Endothelial cell of umbilical vein (primary cell): ENCODE measurements around the gene AKAP12. TPM values are rescaled to one million over a fixed set of nuclear protein-coding genes. Genes with fewer than 3 reads are reported as not detected.

ENCODE experiments used
- BruUV-seq: library from RNA; stranded (reverse); fragments of 400-500 nt; replicated peaks from 2 replicates; lab custom pipeline; 2021; lab: Mats Ljungman, UMichigan
- CTCF ChIA-PET: fragments of 300-600, 350-600 bp; sonication (Branson Sonifier 250); formaldehyde crosslinking; loops from one replicate; lab custom pipeline; 2021; ENCODE audit warnings: antibody characterized with exemption, inconsistent platforms; lab: Charles Lee
- POLR2A ChIA-PET: fragments of 300-600, 350-600 bp; sonication (Branson Sonifier 250); formaldehyde crosslinking; loops from one replicate; lab custom pipeline; 2021; ENCODE audit warnings: antibody characterized with exemption, inconsistent platforms; lab: Charles Lee
- DNase-seq: peaks from one replicate; pipeline ENCODE4 v3.0.0-alpha.2; 2011; ENCODE audit warnings: low read depth, low spot score
- FAIRE-seq: peaks from 2 replicates; lab custom pipeline; 2011; peaks lifted over from hg19 to GRCh38; lab: Jason Lieb, UNC
- H2AFZ ChIP-seq: 2 replicates; pipeline ENCODE4 v1.6.0; 2012; ENCODE audit warnings: low read depth, low read length, control low read depth, inconsistent platforms
- H3K27ac ChIP-seq: 2 replicates; pipeline ENCODE4 v1.5.1; 2011; ENCODE audit warnings: low read depth, mild to moderate bottlenecking, control low read depth, low read length, moderate library complexity; ENCODE audit not compliant: insufficient read depth
- H3K27me3 ChIP-seq, 2 experiments: 2 replicates each; pipeline versions ENCODE4 v1.6.0 to v1.6.1; 2011; ENCODE audit warnings: low read length in 2 of 2, mixed read lengths in 1 of 2; ENCODE audit not compliant: control insufficient read depth in 2 of 2, insufficient read depth in 2 of 2
- H3K36me3 ChIP-seq, 2 experiments: 2 replicates in 1 of 2; 3 replicates in 1 of 2; pipeline ENCODE4 v1.5.1; 2011; ENCODE audit warnings: low read length in 2 of 2, mild to moderate bottlenecking in 1 of 2, moderate library complexity in 1 of 2; ENCODE audit not compliant: control insufficient read depth in 2 of 2, insufficient read depth in 2 of 2; ENCODE audit errors: extremely low read depth in 1 of 2
- H3K4me1 ChIP-seq: 3 replicates; pipeline ENCODE4 v1.5.1; 2011; ENCODE audit warnings: mild to moderate bottlenecking, low read length; ENCODE audit not compliant: control insufficient read depth, insufficient read depth; ENCODE audit errors: extremely low read depth
- H3K4me2 ChIP-seq: 2 replicates; pipeline ENCODE4 v1.6.1; 2011; ENCODE audit warnings: low read length, control low read depth, mixed read lengths; ENCODE audit not compliant: insufficient read depth
- H3K4me3 ChIP-seq, 3 experiments: fragments of 200-600 bp in 1 of 3; sonication (generic), shearing (Covaris generic) in 1 of 3; replicated peaks in 1 of 3; 2 replicates each; pipeline ENCODE4 v1.5.1; 2011 to 2016; ENCODE audit warnings: control low read depth in 3 of 3, low read length in 3 of 3, mild to moderate bottlenecking in 2 of 3, inconsistent platforms in 1 of 3, low read depth in 1 of 3, moderate library complexity in 1 of 3; ENCODE audit not compliant: insufficient read depth in 1 of 3
- H3K79me2 ChIP-seq: 2 replicates; pipeline ENCODE4 v1.6.0; 2012; ENCODE audit warnings: low read length, inconsistent platforms; ENCODE audit not compliant: control insufficient read depth, insufficient read depth
- H3K9ac ChIP-seq: replicated peaks from 2 replicates; pipeline ENCODE3; 2011; ENCODE audit warnings: low read length, control low read depth; ENCODE audit not compliant: insufficient read depth; ENCODE audit errors: extremely low read depth
- H3K9me1 ChIP-seq: replicated peaks from 3 replicates; pipeline ENCODE4 v1.6.0; 2011; ENCODE audit warnings: mild to moderate bottlenecking, low read length; ENCODE audit not compliant: control insufficient read depth, insufficient read depth; ENCODE audit errors: extremely low read depth
- H3K9me3 ChIP-seq: replicated peaks from 2 replicates; pipeline ENCODE4 v1.5.1; 2012; ENCODE audit warnings: low read length, inconsistent platforms; ENCODE audit not compliant: control insufficient read depth, insufficient read depth
- H4K20me1 ChIP-seq: replicated peaks from 2 replicates; pipeline ENCODE3; 2011; ENCODE audit warnings: mild to moderate bottlenecking, low read length; ENCODE audit not compliant: control insufficient read depth, insufficient read depth; ENCODE audit errors: extremely low read depth
- CTCF ChIP-seq, 2 donors: IDR thresholded peaks; 1 replicate in 1 of 2; 2 replicates in 1 of 2; pipeline ENCODE4 v1.5.1; 2011; ENCODE audit warnings: low read length in 2 of 2, mild to moderate bottlenecking in 2 of 2, moderate library complexity in 2 of 2, control low read depth in 1 of 2, inconsistent platforms in 1 of 2, low read depth in 1 of 2; ENCODE audit not compliant: insufficient read depth in 1 of 2; ENCODE audit errors: extremely low read depth in 1 of 2
- EZH2 ChIP-seq: IDR thresholded peaks from 2 replicates; pipeline ENCODE4 v1.6.1; 2012; ENCODE audit warnings: borderline replicate concordance, low read depth, mild to moderate bottlenecking, moderate library complexity, low read length, inconsistent platforms; ENCODE audit not compliant: severe bottlenecking
- FOS ChIP-seq: IDR thresholded peaks from 2 replicates; pipeline ENCODE4 v1.6.1; 2011; ENCODE audit warnings: mild to moderate bottlenecking, low read length, moderate library complexity, borderline replicate concordance; ENCODE audit not compliant: insufficient read depth
- GATA2 ChIP-seq: IDR thresholded peaks from 2 replicates; pipeline ENCODE4 v1.7.0; 2011; ENCODE audit warnings: low read depth, mild to moderate bottlenecking, moderate library complexity, mixed read lengths, low read length; ENCODE audit not compliant: insufficient read length, insufficient read depth
- JUN ChIP-seq: IDR thresholded peaks from 2 replicates; pipeline ENCODE4 v1.6.1; 2011; ENCODE audit warnings: borderline replicate concordance, low read depth; ENCODE audit not compliant: insufficient read length, insufficient read depth
- MAX ChIP-seq: IDR thresholded peaks from 2 replicates; pipeline ENCODE4 v1.6.1; 2011; ENCODE audit not compliant: insufficient read depth, insufficient read length
- MYC ChIP-seq: IDR thresholded peaks from one replicate; pipeline ENCODE4 v1.6.1; 2011; ENCODE audit warnings: mild to moderate bottlenecking, low read depth, low read length
- POLR2A ChIP-seq: IDR thresholded peaks from 2 replicates; pipeline ENCODE4 v1.6.1; 2012; ENCODE audit warnings: low read depth, mild to moderate bottlenecking, control low read depth, low read length
- POLR2AphosphoS5 ChIP-seq: IDR thresholded peaks from 2 replicates; pipeline ENCODE4 v1.6.1; 2012; ENCODE audit warnings: low read depth, mild to moderate bottlenecking, control low read depth, low read length, moderate library complexity; ENCODE audit not compliant: insufficient read depth
- dilution Hi-C: fragments of 300-500 bp; cut with MboI; formaldehyde crosslinking; loops from one replicate; pipeline ENCODE4 v1.15.0; 2019; ENCODE audit warnings: low sequenced_read_pairs; ENCODE audit not compliant: extremely low pct_ligation_motif_present
- intact Hi-C: fragments of 100-400 bp; cut with micrococcal nuclease; formaldehyde crosslinking; loops from one replicate; pipeline ENCODE4 v1.10.0; 2022
- polyA plus RNA-seq, 4 experiments: library from polyadenylated mRNA; depleted of rRNA in 3 of 4; stranded (reverse) in 3 of 4; unstranded in 1 of 4; fragments of >200 nt; gene quantifications; 2 replicates each; pipeline versions ENCODE4 v1.2.1 to v1.2.3, GENCODE V29; 2011 to 2012; ENCODE audit warnings: missing spikeins in 1 of 4
- total RNA-seq: library from RNA; stranded (reverse); gene quantifications from 2 replicates; pipeline ENCODE4 v1.2.3, GENCODE V29; 2021

Gene AKAP12
- total and polyA plus RNA-seq, 2 donors (not counting 3 experiments of a cell fraction or from before 2014, with no cell fraction given), result 46.9 to 340 TPM

GRCh38 chr6:151229401-151230276 lies 10.1 kb upstream of the AKAP12 start:
- ChIA-PET CTCF (no interaction called here), POLR2A (no interaction called here)
- no peak overlapping the region for H3K27ac ChIP-seq
- TF ChIP-seq POLR2A, result no peak
- no peak for TF ChIP-seq MAX
- TF ChIP-seq CTCF (IDR thresholded peaks at IDR 0.05; ENCODE audit: extremely low read depth in 1 of 2, insufficient read depth in 1 of 2, low read depth in 1 of 2, low read length in 2 of 2), result no peak
- no peak for TF ChIP-seq FOS
- no peak for TF ChIP-seq EZH2
- no peak for TF ChIP-seq JUN
- TF ChIP-seq GATA2, result no peak
- no peak for TF ChIP-seq POLR2AphosphoS5
- TF ChIP-seq MYC, result no peak
- no peaks in the 10 kb centered on the region for H3K36me3 ChIP-seq
- no peak overlapping the region for H3K4me2 ChIP-seq
- no peak overlapping the region for H2AFZ ChIP-seq
- no peaks in the 10 kb centered on the region for H4K20me1 ChIP-seq
- no peak for FAIRE-seq
- BruUV-seq, result no TSS peak
- intact Hi-C loops, result no loop called here
- H3K9me1 ChIP-seq, result no peaks in the 10 kb centered on the region
- H3K79me2 ChIP-seq, result no peaks in the 10 kb centered on the region
- H3K27me3 ChIP-seq, result peaks cover 0 to 2% of the 10 kb centered on the region in 2 experiments
- H3K4me3 ChIP-seq, result no peak overlapping the region
- H3K9me3 ChIP-seq, result no peaks in the 10 kb centered on the region
- H3K4me1 ChIP-seq, result no peaks in the 10 kb centered on the region
- no peak overlapping the region for H3K9ac ChIP-seq
- DNase-seq, result no peak
- dilution Hi-C loops, result no loop called here
